RWPE1 (cell line): ENCODE results near the gene DGKD.
"Not testable (repeated sequence)": the region's sequence is repeated elsewhere in the genome, so short reads cannot be mapped to it uniquely, and the experiment has no call there.

ENCODE experiments used
- CTCF ChIA-PET: fragments of 350-600 bp; sonication (Branson Sonifier 250); formaldehyde crosslinking; extraction: SDS; loops from one replicate; lab custom pipeline; 2021; lab: Yijun Ruan, JAX
- POLR2A ChIA-PET: fragments of 400-600 bp; formaldehyde crosslinking; extraction: SDS; loops from one replicate; lab custom pipeline; 2020; ENCODE audit warnings: antibody characterized with exemption; ENCODE audit not compliant: low non-redundant PET; lab: Yijun Ruan, JAX
- DNase-seq: peaks from one replicate; pipeline ENCODE4 v3.0.0; 2012; ENCODE audit warnings: low spot score
- H3K27ac ChIP-seq: fragments of 450-650 bp; 2 replicates; pipeline ENCODE4 v1.5.1; 2017
- TF ChIP-seq, protein P1 (sequence below): fragments of 450-650 bp; conservative IDR thresholded peaks from 2 replicates; pipeline ENCODE4 v1.5.1; 2017; ENCODE audit warnings: low read depth, mild to moderate bottlenecking

DGKD gene

DNA sequence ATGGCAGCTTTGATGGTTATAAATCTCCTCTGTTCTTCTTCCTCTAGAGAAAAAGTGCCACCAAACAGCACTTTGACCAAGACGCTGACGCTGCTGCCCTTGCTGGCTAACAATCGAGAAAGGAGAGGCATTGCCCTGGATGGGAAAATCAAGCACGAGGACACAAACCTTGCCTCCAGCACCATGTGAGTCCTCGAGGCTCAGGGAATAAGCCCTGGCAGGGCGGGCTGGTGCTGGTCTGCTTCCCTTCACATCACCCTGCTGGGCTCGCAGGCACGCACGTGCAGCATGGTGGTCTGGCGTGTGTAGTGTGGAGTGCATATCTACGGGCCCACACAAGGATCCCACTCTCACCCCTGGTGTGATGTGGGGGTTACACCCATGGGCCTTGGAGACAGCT is 19.4 kb upstream of the DGKD start:
- CTCF ChIA-PET: no interaction called here
- POLR2A ChIA-PET: no interaction called here
- no peak overlapping the region for H3K27ac ChIP-seq

DNA sequence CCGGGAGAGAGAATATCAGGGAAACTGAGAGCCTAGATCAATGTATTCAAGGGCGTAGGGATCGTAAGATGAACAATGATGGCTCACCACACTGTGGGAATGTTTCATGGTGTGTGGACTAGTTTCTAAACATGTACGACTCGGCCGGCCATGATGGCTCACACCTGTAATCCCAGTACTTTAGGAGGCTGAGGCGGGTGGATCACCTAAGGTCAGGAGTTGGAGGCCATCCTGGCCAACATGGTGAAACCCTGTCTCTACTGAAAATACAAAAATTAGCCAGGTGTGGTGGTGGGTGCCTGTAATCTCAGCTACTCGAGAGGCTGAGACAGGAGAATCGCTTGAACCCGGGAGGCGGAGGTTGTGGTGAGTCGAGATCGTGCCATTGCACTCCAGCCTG is 18.2 kb upstream of the DGKD start:
- POLR2A ChIA-PET, DNase-seq, CTCF ChIA-PET, H3K27ac ChIP-seq: not testable (repeated sequence)

More for the DNA sequence above, 19.4 kb upstream of the DGKD start:
- TF ChIP-seq, protein P1, sequence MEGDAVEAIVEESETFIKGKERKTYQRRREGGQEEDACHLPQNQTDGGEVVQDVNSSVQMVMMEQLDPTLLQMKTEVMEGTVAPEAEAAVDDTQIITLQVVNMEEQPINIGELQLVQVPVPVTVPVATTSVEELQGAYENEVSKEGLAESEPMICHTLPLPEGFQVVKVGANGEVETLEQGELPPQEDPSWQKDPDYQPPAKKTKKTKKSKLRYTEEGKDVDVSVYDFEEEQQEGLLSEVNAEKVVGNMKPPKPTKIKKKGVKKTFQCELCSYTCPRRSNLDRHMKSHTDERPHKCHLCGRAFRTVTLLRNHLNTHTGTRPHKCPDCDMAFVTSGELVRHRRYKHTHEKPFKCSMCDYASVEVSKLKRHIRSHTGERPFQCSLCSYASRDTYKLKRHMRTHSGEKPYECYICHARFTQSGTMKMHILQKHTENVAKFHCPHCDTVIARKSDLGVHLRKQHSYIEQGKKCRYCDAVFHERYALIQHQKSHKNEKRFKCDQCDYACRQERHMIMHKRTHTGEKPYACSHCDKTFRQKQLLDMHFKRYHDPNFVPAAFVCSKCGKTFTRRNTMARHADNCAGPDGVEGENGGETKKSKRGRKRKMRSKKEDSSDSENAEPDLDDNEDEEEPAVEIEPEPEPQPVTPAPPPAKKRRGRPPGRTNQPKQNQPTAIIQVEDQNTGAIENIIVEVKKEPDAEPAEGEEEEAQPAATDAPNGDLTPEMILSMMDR: no peak
- DNase-seq: no peak

DNA sequence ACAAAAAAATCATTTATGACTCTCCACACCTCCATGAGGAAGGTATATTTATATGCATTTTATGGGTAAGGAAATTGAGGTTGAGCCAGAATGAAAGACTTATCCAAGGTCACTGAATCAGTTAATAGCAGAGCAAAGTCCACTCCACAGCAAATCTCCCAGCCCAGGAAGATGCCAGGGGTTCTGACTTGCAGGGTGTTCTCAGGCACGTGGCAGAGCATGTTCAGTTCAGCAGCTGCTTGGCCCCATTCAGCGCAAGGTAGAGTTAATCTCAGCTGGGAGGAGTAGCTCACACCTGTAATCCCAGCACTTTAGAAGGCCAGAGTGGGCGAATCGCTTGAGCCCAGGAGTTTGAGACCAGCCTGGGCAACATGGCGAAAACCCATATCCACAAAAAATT is 17.8 kb upstream of the DGKD start:
- DNase-seq: no peak
- CTCF ChIA-PET: no interaction called here
- POLR2A ChIA-PET: no interaction called here
- no peak overlapping the region for H3K27ac ChIP-seq
- TF ChIP-seq, protein P1: no peak

DNA sequence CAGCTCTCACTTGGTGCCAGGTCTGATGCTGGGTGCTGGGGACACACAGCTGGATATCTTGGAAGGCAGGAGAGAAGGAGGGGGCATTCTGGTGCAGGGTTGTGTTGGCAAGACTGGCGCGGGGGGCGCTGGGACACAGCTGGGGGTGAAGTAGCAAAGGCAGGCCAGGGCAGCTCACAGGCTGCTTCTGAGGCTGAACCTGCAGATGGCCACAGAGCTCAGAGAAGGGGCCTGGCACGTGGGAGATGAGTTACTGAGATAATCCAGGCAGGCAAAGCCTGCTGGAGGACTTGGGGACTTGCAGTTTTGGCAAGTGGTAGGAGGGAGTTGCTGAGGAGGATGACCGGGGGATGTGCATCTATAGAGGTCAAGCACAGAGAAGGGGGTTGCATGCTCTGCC is 16.2 kb upstream of the DGKD start:
- TF ChIP-seq, protein P1: no peak
- no peak overlapping the region for H3K27ac ChIP-seq
- DNase-seq: no peak
- CTCF ChIA-PET: interaction anchor here (0.6 kb wide), 2 partner anchors 33 to 231 kb away, joined by 3 to 5 read pairs; no protein-coding TSS in a partner anchor
- POLR2A ChIA-PET: no interaction called here

DNA sequence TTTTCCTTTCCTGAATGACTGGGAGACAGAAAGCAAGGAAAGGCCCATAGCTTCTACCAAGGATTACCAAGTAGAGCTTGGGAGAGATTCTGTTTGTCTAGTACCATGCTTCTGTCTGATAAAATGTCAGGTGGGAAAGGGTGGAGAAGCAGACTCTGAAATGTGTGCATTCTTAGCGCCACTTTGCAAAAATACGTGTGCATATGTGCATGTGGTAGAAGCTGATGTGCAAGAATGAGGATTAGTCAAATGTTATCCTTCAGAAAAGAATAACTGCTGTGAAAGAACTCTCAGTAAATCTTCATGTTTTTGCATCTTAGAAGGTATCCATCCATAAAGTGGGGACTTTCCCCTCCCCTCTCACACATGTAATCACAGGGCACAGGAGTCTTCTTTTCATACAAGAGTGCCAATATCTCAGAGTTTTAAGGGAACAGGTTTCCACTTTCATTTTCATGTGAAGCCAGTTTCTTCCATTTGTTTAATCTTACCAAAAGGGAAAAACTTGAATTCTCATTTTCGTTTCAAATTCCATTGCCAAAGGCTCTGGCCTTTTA is 15.4 kb upstream of the DGKD start:
- no peak overlapping the region for H3K27ac ChIP-seq
- DNase-seq: no peak
- TF ChIP-seq, protein P1: no peak
- POLR2A ChIA-PET: no interaction called here
- CTCF ChIA-PET: interaction anchor here (0.6 kb wide), 1 partner anchor 232 kb away, joined by 5 read pairs; no protein-coding TSS in a partner anchor

DNA sequence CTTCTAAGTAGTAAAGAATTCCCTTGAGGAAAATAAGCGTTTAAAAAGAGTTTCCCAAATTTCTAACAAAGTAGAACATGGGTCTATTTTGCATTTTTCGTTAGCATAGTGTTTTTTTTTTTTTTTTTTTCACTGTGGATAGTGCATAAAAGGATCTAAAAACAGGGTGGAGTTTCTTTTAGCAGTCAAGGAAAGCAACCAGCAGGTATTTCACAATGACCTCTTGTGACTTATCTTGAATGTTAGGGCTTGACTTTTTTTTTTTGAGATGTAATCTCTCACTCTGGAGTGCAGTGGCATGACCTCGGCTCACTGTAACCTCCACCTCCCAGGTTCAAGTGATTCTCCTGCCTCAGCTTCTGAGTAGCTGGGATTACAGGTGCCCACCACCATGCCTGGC is 14.9 kb upstream of the DGKD start:
- DNase-seq: no peak
- CTCF ChIA-PET: no interaction called here
- TF ChIP-seq, protein P1: no peak
- POLR2A ChIA-PET: no interaction called here
- H3K27ac ChIP-seq: no peak overlapping the region

DNA sequence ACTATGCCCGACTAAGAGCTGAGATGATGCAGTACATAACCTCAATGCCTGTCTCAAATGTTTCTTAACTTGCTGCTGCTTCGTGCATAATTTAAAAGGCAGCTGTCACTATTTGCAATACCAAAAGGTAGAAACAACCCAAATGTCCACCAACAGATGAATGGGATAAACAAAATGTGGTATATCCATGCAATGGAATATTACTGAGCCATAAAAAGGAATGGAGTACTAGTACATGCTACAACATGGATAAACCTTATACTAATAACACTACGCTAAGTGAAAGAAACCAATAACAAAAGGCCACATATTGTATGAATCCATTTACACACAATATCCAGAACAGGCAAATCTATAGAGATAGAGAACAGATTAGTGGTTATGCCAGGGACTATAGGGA is 13.0 kb upstream of the DGKD start:
- CTCF ChIA-PET: no interaction called here
- POLR2A ChIA-PET: no interaction called here
- TF ChIP-seq, protein P1: no peak
- no peak overlapping the region for H3K27ac ChIP-seq
- no peak for DNase-seq
